ENCODE results near the gene KCNN3. TPM values are rescaled to one million over a fixed set of nuclear protein-coding genes. Genes with fewer than 3 reads are reported as not detected.

KCNN3 gene
- total and polyA plus RNA-seq, 2 of the 8 experiments (the other 6 are each of a cell fraction or from before 2014, with no cell fraction given), result 2.8 to 3.7 TPM

DNA sequence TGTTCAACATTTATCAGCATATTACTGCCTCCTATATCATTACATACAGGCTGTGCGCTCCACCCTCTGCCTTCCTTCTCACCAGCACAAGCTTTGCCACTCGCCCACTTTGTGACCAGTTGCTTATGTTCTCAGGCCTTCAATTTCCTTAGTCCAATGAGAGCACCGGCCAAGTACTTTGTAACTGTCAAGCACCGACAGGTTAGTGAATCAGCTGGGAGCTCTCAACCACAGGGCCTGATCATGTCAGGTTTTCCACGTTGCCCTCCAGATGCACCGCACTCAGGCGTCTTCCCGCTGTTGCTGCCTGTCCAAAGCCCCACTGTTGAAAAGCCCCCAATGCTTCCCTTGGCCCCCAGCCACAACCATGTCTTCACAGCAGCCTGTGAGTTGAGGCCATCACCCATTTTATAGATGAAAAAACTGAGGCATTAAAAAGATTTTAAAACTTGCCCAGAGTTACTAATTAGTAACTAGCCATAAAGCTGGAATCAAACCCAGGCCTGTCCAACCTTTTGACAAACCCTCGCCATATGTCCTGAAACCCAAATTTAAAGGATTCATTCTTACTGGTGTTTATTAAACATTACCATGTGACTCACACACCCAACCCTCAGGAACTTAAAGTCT lies 3.4 kb upstream of the KCNN3 start:
- Histone ChIP-seq H3K23ac (ENCODE audit: insufficient read length) (no peak overlapping the region), H3K18ac (ENCODE audit: extremely low read depth, low read length) (no peak overlapping the region), H2AFZ (ENCODE audit: low read length) (no peak overlapping the region), H3K14ac (ENCODE audit: insufficient read length) (no peak overlapping the region), H3K27me3 (replicated peaks in 1 of 4; ENCODE audit: control insufficient read depth in 3 of 4, extremely low read depth in 1 of 4, insufficient read depth in 3 of 4, low read length in 3 of 4) (peaks cover 0 to 6% (median 2%) of the 10 kb centered on the region in 4 experiments; a peak in 3 of 7 replicates), H3K9ac (replicated peaks in 1 of 4; ENCODE audit: extremely low read depth in 1 of 4, low read depth in 3 of 4, low read length in 3 of 4) (no peak overlapping the region; a peak in 1 of 7 replicates), H3K9me3 (ENCODE audit: insufficient read depth in 2 of 2, low read depth in 1 of 2, low read length in 1 of 2) (no peaks in the 10 kb centered on the region), H3K56ac (replicated peaks; ENCODE audit: insufficient read length, low read depth, low read length) (no peak overlapping the region), H3K79me2 (ENCODE audit: control insufficient read depth in 1 of 2, insufficient read depth in 2 of 2, low read length in 2 of 2) (no peaks in the 10 kb centered on the region), H4K20me1 (replicated peaks in 1 of 2; ENCODE audit: control insufficient read depth in 1 of 2, insufficient read depth in 2 of 2, low read length in 2 of 2) (no peaks in the 10 kb centered on the region), H3K23me2 (ENCODE audit: low read depth, low read length) (peaks cover 5% of the 10 kb centered on the region; the same call in 1 of the 2 replicates), H3K27ac (ENCODE audit: low read depth, low read length) (no peak overlapping the region), H2BK15ac (ENCODE audit: low read length) (no peak overlapping the region), H3K4me2 (ENCODE audit: insufficient read depth in 1 of 2, low read depth in 2 of 2, low read length in 2 of 2) (no peak overlapping the region), H3K4me3 (ENCODE audit: extremely low read depth in 1 of 4, insufficient read depth in 2 of 4, low read depth in 3 of 4, low read length in 4 of 4) (no peak overlapping the region), H4K5ac (ENCODE audit: insufficient read length, low read depth, low read length) (no peak overlapping the region), H3K79me1 (ENCODE audit: low read depth, low read length) (no peaks in the 10 kb centered on the region), H2BK12ac (ENCODE audit: low read depth, low read length) (no peak overlapping the region), H2BK5ac (ENCODE audit: low read depth, low read length) (no peak overlapping the region), H2BK20ac (ENCODE audit: low read length) (no peak overlapping the region), H2AK5ac (ENCODE audit: low read depth, low read length) (no peak overlapping the region), H4K8ac (ENCODE audit: extremely low read depth, insufficient read depth, low read length) (no peak overlapping the region; the same call in 1 of the 2 replicates), H2BK120ac (replicated peaks; ENCODE audit: low read depth, low read length) (no peak overlapping the region), H3K36me3 (ENCODE audit: control insufficient read depth in 2 of 4, insufficient read depth in 4 of 4, low read length in 3 of 4) (no peaks in the 10 kb centered on the region), H4K91ac (replicated peaks; ENCODE audit: insufficient read length, low read length) (no peak overlapping the region), H3K4me1 (replicated peaks in 1 of 4; ENCODE audit: control insufficient read depth in 3 of 4, insufficient read depth in 4 of 4, low read length in 3 of 4) (peaks cover 3 to 24% (median 11%) of the 10 kb centered on the region in 4 experiments; a peak in 6 of 7 replicates), H3K4ac (replicated peaks; ENCODE audit: insufficient read length, low read depth, low read length) (no peak overlapping the region)
- no peak for FAIRE-seq
- no peak for DNase-seq (ENCODE audit: low read depth in 1 of 2, low spot score in 2 of 2)
- WGBS, 2 experiments (ENCODE audit: extremely low coverage in 1 of 2, insufficient coverage in 1 of 2, insufficient read length in 1 of 2, insufficient replicate concordance in 2 of 2, low coverage in 1 of 2, low lambda C conversion rate in 2 of 2, missing lambda C conversion rate in 1 of 2), result 94% methylated on average over 9 of the region's 9 CpGs; no CpG with 5 or more reads in 1 of the 2 experiments
- ChIA-PET CTCF (ENCODE audit: partially characterized antibody) (interaction anchor here (0.6 to 3.9 kb wide), 11 partner anchors 11 to 251 kb away, joined by 3 to 16 read pairs (median 3); no protein-coding TSS in a partner anchor), POLR2A (ENCODE audit: partially characterized antibody) (interaction anchor here (0.9 to 1.3 kb wide), 2 partner anchors 12 to 63 kb away, joined by 4 read pairs; partner anchors contain the start of gene PMVK)
- TF ChIP-seq, protein P1, sequence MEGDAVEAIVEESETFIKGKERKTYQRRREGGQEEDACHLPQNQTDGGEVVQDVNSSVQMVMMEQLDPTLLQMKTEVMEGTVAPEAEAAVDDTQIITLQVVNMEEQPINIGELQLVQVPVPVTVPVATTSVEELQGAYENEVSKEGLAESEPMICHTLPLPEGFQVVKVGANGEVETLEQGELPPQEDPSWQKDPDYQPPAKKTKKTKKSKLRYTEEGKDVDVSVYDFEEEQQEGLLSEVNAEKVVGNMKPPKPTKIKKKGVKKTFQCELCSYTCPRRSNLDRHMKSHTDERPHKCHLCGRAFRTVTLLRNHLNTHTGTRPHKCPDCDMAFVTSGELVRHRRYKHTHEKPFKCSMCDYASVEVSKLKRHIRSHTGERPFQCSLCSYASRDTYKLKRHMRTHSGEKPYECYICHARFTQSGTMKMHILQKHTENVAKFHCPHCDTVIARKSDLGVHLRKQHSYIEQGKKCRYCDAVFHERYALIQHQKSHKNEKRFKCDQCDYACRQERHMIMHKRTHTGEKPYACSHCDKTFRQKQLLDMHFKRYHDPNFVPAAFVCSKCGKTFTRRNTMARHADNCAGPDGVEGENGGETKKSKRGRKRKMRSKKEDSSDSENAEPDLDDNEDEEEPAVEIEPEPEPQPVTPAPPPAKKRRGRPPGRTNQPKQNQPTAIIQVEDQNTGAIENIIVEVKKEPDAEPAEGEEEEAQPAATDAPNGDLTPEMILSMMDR (IDR thresholded peaks at IDR 0.05; ENCODE audit: control extremely low read depth in 1 of 3, insufficient read depth in 1 of 3, low read depth in 1 of 3, low read length in 3 of 3), result no peak
- TF ChIP-seq KDM4A (IDR thresholded peaks at IDR 0.05; ENCODE audit: low read depth, low read length, severe bottlenecking) (no peak), FOSL1 (IDR thresholded peaks at IDR 0.05; ENCODE audit: insufficient read depth, low read depth, low read length) (no peak), CBX8 (IDR thresholded peaks at IDR 0.05; ENCODE audit: borderline replicate concordance, low read depth, low read length) (no peak), CHD2 (IDR thresholded peaks at IDR 0.05; ENCODE audit: low read length) (no peak), SP1 (IDR thresholded peaks at IDR 0.05; ENCODE audit: low read depth, low read length) (no peak), YY1 (IDR thresholded peaks at IDR 0.05; ENCODE audit: low read depth, low read length) (no peak), RXRA (IDR thresholded peaks at IDR 0.05; ENCODE audit: insufficient read depth, low read depth, low read length) (no peak), RAD21 (IDR thresholded peaks at IDR 0.05 in 1 of 2, conservative IDR thresholded peaks at IDR 0.05 in 1 of 2; ENCODE audit: low read depth in 2 of 2, low read length in 2 of 2) (no peak), CBX5 (IDR thresholded peaks at IDR 0.05; ENCODE audit: low read depth, low read length) (no peak)
